H9 (cell line): ENCODE measurements around the gene ZFTA. TPM values are rescaled to one million over a fixed set of nuclear protein-coding genes. Genes with fewer than 3 reads are reported as not detected.

Experiments used
- DNase-seq: peaks from one replicate; pipeline ENCODE4 v3.0.0-alpha.2; 2017
- H2AFZ ChIP-seq: one replicate; pipeline ENCODE4 v1.6.1; 2013; ENCODE audit warnings: mild to moderate bottlenecking, low read length, control low read depth, moderate library complexity
- H2AK5ac ChIP-seq: 2 replicates; pipeline ENCODE4 v1.6.1; 2013; ENCODE audit warnings: low read length, control low read depth, mixed read lengths; ENCODE audit not compliant: insufficient read length
- H2BK120ac ChIP-seq: one replicate; pipeline ENCODE4 v1.6.1; 2013; ENCODE audit warnings: low read depth, mild to moderate bottlenecking, low read length, control low read depth, inconsistent platforms; ENCODE audit not compliant: poor library complexity, severe bottlenecking
- H2BK12ac ChIP-seq: 2 replicates; pipeline ENCODE4 v1.6.1; 2013; ENCODE audit warnings: low read length, control low read depth, mixed read lengths, low read depth; ENCODE audit not compliant: insufficient read length
- H2BK15ac ChIP-seq: 2 replicates; pipeline ENCODE4 v1.6.1; 2013; ENCODE audit warnings: low read depth, low read length, control low read depth
- H2BK20ac ChIP-seq: one replicate; pipeline ENCODE4 v1.6.1; 2013; ENCODE audit warnings: low read depth, mild to moderate bottlenecking, low read length, control low read depth, inconsistent platforms; ENCODE audit not compliant: poor library complexity, severe bottlenecking
- H2BK5ac ChIP-seq: 2 replicates; pipeline ENCODE4 v1.6.1; 2013; ENCODE audit warnings: low read length, control low read depth, mixed read lengths; ENCODE audit not compliant: insufficient read length
- H3K14ac ChIP-seq: 2 replicates; pipeline ENCODE4 v1.6.1; 2013; ENCODE audit warnings: low read length, control low read depth; ENCODE audit not compliant: insufficient read depth
- H3K18ac ChIP-seq: 2 replicates; pipeline ENCODE4 v1.6.1; 2013; ENCODE audit warnings: low read depth, mild to moderate bottlenecking, mixed read lengths, low read length, control low read depth; ENCODE audit not compliant: insufficient read length
- H3K23ac ChIP-seq: 2 replicates; pipeline ENCODE4 v1.6.1; 2013; ENCODE audit warnings: low read length, control low read depth, mixed read lengths, low read depth; ENCODE audit not compliant: insufficient read length
- H3K23me2 ChIP-seq: 2 replicates; pipeline ENCODE4 v1.6.1; 2013; ENCODE audit warnings: low read depth, mild to moderate bottlenecking, mixed read lengths, low read length, control low read depth; ENCODE audit not compliant: insufficient read length, poor library complexity, severe bottlenecking
- H3K27ac ChIP-seq: 2 replicates; pipeline ENCODE4 v1.5.1; 2013; ENCODE audit warnings: low read length, control low read depth, mixed read lengths, low read depth; ENCODE audit not compliant: insufficient read length
- H3K27me3 ChIP-seq: 2 replicates; pipeline ENCODE4 v1.6.1; 2013; ENCODE audit warnings: low read length, control low read depth, inconsistent platforms; ENCODE audit not compliant: insufficient read depth
- H3K4ac ChIP-seq: 2 replicates; pipeline ENCODE4 v1.6.1; 2013; ENCODE audit warnings: low read depth, mild to moderate bottlenecking, control low read depth, inconsistent platforms, low read length, moderate library complexity
- H3K4me1 ChIP-seq: 2 replicates; pipeline ENCODE4 v1.6.1; 2013; ENCODE audit warnings: low read length, control low read depth, inconsistent platforms; ENCODE audit not compliant: insufficient read depth
- H3K4me2 ChIP-seq: 2 replicates; pipeline ENCODE4 v1.6.1; 2013; ENCODE audit warnings: low read length, control low read depth, mixed read lengths; ENCODE audit not compliant: insufficient read length, insufficient read depth
- H3K56ac ChIP-seq: 2 replicates; pipeline ENCODE4 v1.6.1; 2013; ENCODE audit warnings: low read depth, mild to moderate bottlenecking, mixed read lengths, low read length, control low read depth; ENCODE audit not compliant: insufficient read length
- H3K79me1 ChIP-seq: 2 replicates; pipeline ENCODE4 v1.6.1; 2013; ENCODE audit warnings: low read depth, mild to moderate bottlenecking, moderate library complexity, low read length, control low read depth, inconsistent platforms; ENCODE audit not compliant: insufficient read depth, poor library complexity, severe bottlenecking
- H3K79me2 ChIP-seq: 2 replicates; pipeline ENCODE4 v1.6.1; 2013; ENCODE audit warnings: low read length, control low read depth, inconsistent platforms; ENCODE audit not compliant: insufficient read depth
- H3K9ac ChIP-seq: 2 replicates; pipeline ENCODE4 v1.6.1; 2013; ENCODE audit warnings: low read length, control low read depth, mixed read lengths; ENCODE audit not compliant: insufficient read length; ENCODE audit errors: extremely low read depth
- H3K9me3 ChIP-seq: one replicate; pipeline ENCODE4 v1.6.1; 2013; ENCODE audit warnings: low read depth, low read length, inconsistent platforms; ENCODE audit not compliant: control insufficient read depth
- H3T11ph ChIP-seq: one replicate; pipeline ENCODE4 v1.6.1; 2013; ENCODE audit warnings: mild to moderate bottlenecking, low read length, control low read depth, inconsistent platforms
- H4K20me1 ChIP-seq: one replicate; pipeline ENCODE4 v1.6.1; 2013; ENCODE audit not compliant: control insufficient read depth, insufficient read length, insufficient read depth
- H4K5ac ChIP-seq: 2 replicates; pipeline ENCODE4 v1.6.1; 2013; ENCODE audit warnings: low read depth, mild to moderate bottlenecking, mixed read lengths, low read length, control low read depth; ENCODE audit not compliant: insufficient read length
- H4K8ac ChIP-seq: replicated peaks from 2 replicates; pipeline ENCODE4 v1.6.1; 2013; ENCODE audit warnings: low read length, control low read depth, mixed read lengths, low read depth; ENCODE audit not compliant: insufficient read length
- H4K91ac ChIP-seq: 2 replicates; pipeline ENCODE4 v1.6.1; 2013; ENCODE audit warnings: low read depth, mild to moderate bottlenecking, moderate library complexity, mixed read lengths, low read length, control low read depth; ENCODE audit not compliant: insufficient read length
- H3K27ac Mint-ChIP-seq, 3 experiments: 2 replicates in 2 of 3; 3 replicates in 1 of 3; pipeline ENCODE4 v1.8.0; 2020 to 2021; ENCODE audit warnings: mixed read lengths in 3 of 3, mild to moderate bottlenecking in 1 of 3, moderate library complexity in 1 of 3
- H3K27me3 Mint-ChIP-seq: 2 replicates; pipeline ENCODE4 v1.8.0; 2021; ENCODE audit warnings: low read depth, mild to moderate bottlenecking, moderate library complexity, mixed read lengths
- H3K36me3 Mint-ChIP-seq, 3 experiments: 2 replicates in 2 of 3; 3 replicates in 1 of 3; pipeline ENCODE4 v1.8.0; 2020 to 2021; ENCODE audit warnings: low read depth in 3 of 3, mixed read lengths in 3 of 3; ENCODE audit not compliant: insufficient read depth in 1 of 3
- H3K4me1 Mint-ChIP-seq, 2 experiments: 2 replicates each; pipeline ENCODE4 v1.8.0; 2020; ENCODE audit warnings: mixed read lengths in 2 of 2
- H3K4me3 Mint-ChIP-seq, 2 experiments: 2 replicates in 1 of 2; 3 replicates in 1 of 2; pipeline ENCODE4 v1.8.0; 2020 to 2021; ENCODE audit warnings: mild to moderate bottlenecking in 2 of 2, mixed read lengths in 2 of 2, moderate library complexity in 1 of 2
- H3K9me3 Mint-ChIP-seq, 2 experiments: 2 replicates in 1 of 2; 3 replicates in 1 of 2; pipeline ENCODE4 v1.8.0; 2020; ENCODE audit warnings: mild to moderate bottlenecking in 2 of 2, mixed read lengths in 2 of 2, moderate library complexity in 1 of 2
- CTCF ChIP-seq: fragments of 200-600 bp; sonication (generic); conservative IDR thresholded peaks from 3 replicates; pipeline ENCODE4 v1.8.0; 2021; ENCODE audit warnings: antibody characterized with exemption, mild to moderate bottlenecking
- WGBS: extraction: QIAGEN DNeasy Blood & Tissue Kit; methylation state at CpG from one replicate; pipeline ENCODE4 v1.1.7; 2013; ENCODE audit warnings: missing lambda C conversion rate, low lambda C conversion rate, mixed read lengths; ENCODE audit not compliant: insufficient read length; ENCODE audit errors: extremely low coverage; 5-methylcytosine and 5-hydroxymethylcytosine counted together
- total RNA-seq: library from RNA; stranded (reverse); gene quantifications from 2 replicates; pipeline ENCODE4 v1.2.1, GENCODE V29; 2021

Gene ZFTA
- total RNA-seq, 1 experiment from 2014 or later = 48.2 TPM

- Histone ChIP-seq H3K18ac (no peak overlapping the region), H3K23ac (no peak overlapping the region), H3K79me1 (no peaks in the 10 kb centered on the region), H2BK5ac (no peak overlapping the region), H3K23me2 (no peaks in the 10 kb centered on the region), H3K9ac (no peak overlapping the region), H4K8ac (no peak overlapping the region), H3K14ac (no peak overlapping the region), H2BK15ac (no peak overlapping the region), H3K4ac (no peak overlapping the region), H2BK20ac (no peak overlapping the region), H3T11ph (no peak overlapping the region), H4K20me1 (no peaks in the 10 kb centered on the region), H2BK120ac (no peak overlapping the region), H2AFZ (no peak overlapping the region), H4K5ac (no peak overlapping the region), H4K91ac (no peak overlapping the region), H2BK12ac (no peak overlapping the region), H3K27me3 (no peaks in the 10 kb centered on the region; the same call in 1 of the 2 replicates), H3K4me2 (no peak overlapping the region), H2AK5ac (no peak overlapping the region), H3K27ac (no peak overlapping the region), H3K4me1 (no peaks in the 10 kb centered on the region; the same call in 1 of the 2 replicates), H3K79me2 (no peaks in the 10 kb centered on the region), H3K9me3 (no peaks in the 10 kb centered on the region), H3K56ac (no peak overlapping the region)
- H3K9me3 Mint-ChIP-seq = peaks cover 2 to 3% of the 10 kb centered on the region in 2 experiments; a peak in 3 of 5 replicates
- H3K4me1 Mint-ChIP-seq = no peaks in the 10 kb centered on the region; a peak in 2 of 4 replicates
- H3K27me3 Mint-ChIP-seq = no peaks in the 10 kb centered on the region
- TF ChIP-seq CTCF = no peak
- whole genome bisulfite sequencing = no CpG with 5 or more reads among the region's 1 CpG
- H3K27ac Mint-ChIP-seq = no peak overlapping the region
- no peaks in the 10 kb centered on the region for H3K36me3 Mint-ChIP-seq
- no peak overlapping the region for H3K4me3 Mint-ChIP-seq
- DNase-seq = no peak
Measured at GRCh38 chr11:63785823-63786222, 17.2 kb upstream of the ZFTA start.
